GM12878 (cell line): ENCODE data around the gene NAV3.

Experiments
- CTCF ChIP-seq, 3 experiments: IDR thresholded peaks in 2 of 3; conservative IDR thresholded peaks in 1 of 3; 2 replicates each; pipeline ENCODE4 v1.5.1; 2011; ENCODE audit warnings: low read depth in 3 of 3, low read length in 3 of 3, mild to moderate bottlenecking in 3 of 3, control low read depth in 2 of 3, moderate library complexity in 2 of 3, inconsistent platforms in 1 of 3, mixed read lengths in 1 of 3; ENCODE audit not compliant: control insufficient read depth in 2 of 3, insufficient read depth in 1 of 3; ENCODE audit errors: extremely low read depth in 1 of 3
- EZH2 ChIP-seq: IDR thresholded peaks from 2 replicates; pipeline ENCODE4 v1.6.1; 2012; ENCODE audit warnings: low read depth, mild to moderate bottlenecking, control low read depth, inconsistent platforms, low read length, borderline replicate concordance; ENCODE audit not compliant: control insufficient read depth
- NFYB ChIP-seq: IDR thresholded peaks from 2 replicates; pipeline ENCODE4 v1.6.1; 2011; ENCODE audit warnings: low read depth, mild to moderate bottlenecking, low read length, improper control_type of control experiment, moderate library complexity; ENCODE audit not compliant: insufficient read depth
- SIN3A ChIP-seq: IDR thresholded peaks from 2 replicates; pipeline ENCODE4 v1.6.1; 2012; ENCODE audit warnings: low read depth, low read length, improper control_type of control experiment

DNA sequence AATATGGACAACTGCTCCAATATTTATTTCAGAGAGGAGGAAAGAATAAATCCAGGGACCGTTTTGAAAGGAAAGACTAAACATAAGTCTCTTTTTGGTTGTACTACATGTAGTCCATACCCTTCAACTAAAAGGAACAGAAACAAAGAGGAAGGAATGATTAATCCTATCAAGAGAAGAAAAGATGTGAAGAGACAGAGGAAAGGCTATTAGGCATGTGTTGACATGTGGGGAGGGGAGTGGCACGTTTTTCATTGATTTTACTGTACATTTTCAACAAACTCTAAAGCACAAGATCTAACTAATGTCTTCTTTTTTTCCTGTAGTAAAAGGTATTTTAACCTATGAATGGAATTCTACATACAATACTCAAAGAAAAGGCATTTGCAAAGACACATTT lies 85.6 kb downstream of the NAV3 start:
- TF ChIP-seq EZH2 (no peak), NFYB (no peak), SIN3A (no peak), CTCF (IDR thresholded peaks at IDR 0.05 in 2 of 3, conservative IDR thresholded peaks at IDR 0.05 in 1 of 3; ENCODE audit: control insufficient read depth in 2 of 3, extremely low read depth in 1 of 3, insufficient read depth in 1 of 3, low read depth in 3 of 3, low read length in 3 of 3) (no peak)
